IPS DF 6.9 (cell line): ENCODE measurements around the gene KCNG2.

Experiments
- DNase-seq: peaks from one replicate; pipeline ENCODE4 v3.0.0-alpha.2; 2013; ENCODE audit warnings: low read depth, low spot score
- H3K27ac ChIP-seq: one replicate; pipeline ENCODE4 v1.5.1; 2013; ENCODE audit warnings: low read length, control low read depth
- H3K27me3 ChIP-seq: 2 replicates; pipeline ENCODE4 v1.6.1; 2013; ENCODE audit warnings: mild to moderate bottlenecking, low read length; ENCODE audit not compliant: control insufficient read depth, insufficient read depth
- H3K36me3 ChIP-seq: 2 replicates; pipeline ENCODE4 v1.6.1; 2013; ENCODE audit warnings: low read length; ENCODE audit not compliant: control insufficient read depth, insufficient read depth
- H3K4me1 ChIP-seq: 2 replicates; pipeline ENCODE4 v1.6.1; 2013; ENCODE audit warnings: low read length; ENCODE audit not compliant: control insufficient read depth, insufficient read depth
- H3K4me3 ChIP-seq: 2 replicates; pipeline ENCODE4 v1.5.1; 2013; ENCODE audit warnings: mild to moderate bottlenecking, low read length
- H3K9me3 ChIP-seq: 2 replicates; pipeline ENCODE4 v1.6.1; 2013; ENCODE audit warnings: low read length, inconsistent platforms; ENCODE audit not compliant: control insufficient read depth, insufficient read depth
- WGBS: extraction: QIAGEN DNeasy Blood & Tissue Kit; methylation state at CpG from one replicate; pipeline ENCODE4 v1.1.7; 2013; ENCODE audit warnings: mixed read lengths, missing lambda C conversion rate; ENCODE audit not compliant: insufficient read length, insufficient coverage; 5-methylcytosine and 5-hydroxymethylcytosine counted together

The KCNG2 gene

DNA sequence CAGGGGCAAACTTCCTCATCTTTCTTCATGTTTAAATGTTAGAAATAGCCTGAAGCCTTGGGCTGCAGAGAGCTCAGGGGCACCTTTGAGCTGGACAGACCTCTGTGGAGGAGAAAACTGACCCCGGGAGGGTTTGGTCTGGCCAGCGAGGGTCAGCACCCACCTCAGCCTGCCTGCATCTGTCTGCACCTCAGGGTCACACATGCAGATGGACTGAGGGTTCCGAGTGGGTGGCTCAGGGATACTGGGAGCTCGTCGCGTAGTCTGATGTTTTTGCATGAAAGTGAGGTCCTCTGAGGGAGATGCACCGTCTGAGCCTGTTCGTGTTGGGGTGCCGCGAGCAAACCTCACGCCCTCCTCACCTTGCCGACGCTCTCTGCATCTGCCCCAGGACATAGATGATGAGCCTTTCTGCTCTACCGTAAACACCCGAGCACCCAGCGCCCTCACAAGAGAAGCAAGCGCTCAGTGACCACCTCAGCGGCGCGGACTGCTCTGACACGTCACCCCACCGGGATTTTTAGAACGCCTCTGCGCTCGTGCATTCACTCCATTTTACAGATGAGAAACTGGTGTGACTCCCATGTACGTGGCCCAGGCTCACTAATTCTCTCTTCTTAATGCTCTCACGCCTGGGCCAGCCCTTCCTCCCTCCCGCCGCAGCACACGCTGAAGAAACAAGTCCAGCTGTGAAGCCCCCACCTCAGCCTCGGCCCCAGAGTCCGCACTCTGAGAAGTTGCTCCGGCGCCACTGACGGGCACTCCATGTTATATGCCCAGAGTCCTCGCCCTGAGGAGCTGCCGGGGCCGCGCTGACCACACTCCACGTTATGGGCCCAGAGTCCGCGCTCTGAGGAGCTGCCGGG is 9.5 kb downstream of the KCNG2 start:
- Histone ChIP-seq H3K4me1 (no peaks in the 10 kb centered on the region), H3K27me3 (no peaks in the 10 kb centered on the region), H3K9me3 (no peaks in the 10 kb centered on the region), H3K4me3 (no peak overlapping the region), H3K36me3 (no peaks in the 10 kb centered on the region), H3K27ac (no peak overlapping the region)
- no peak for DNase-seq
- no CpG with 5 or more reads among the region's 43 CpGs for WGBS

DNA sequence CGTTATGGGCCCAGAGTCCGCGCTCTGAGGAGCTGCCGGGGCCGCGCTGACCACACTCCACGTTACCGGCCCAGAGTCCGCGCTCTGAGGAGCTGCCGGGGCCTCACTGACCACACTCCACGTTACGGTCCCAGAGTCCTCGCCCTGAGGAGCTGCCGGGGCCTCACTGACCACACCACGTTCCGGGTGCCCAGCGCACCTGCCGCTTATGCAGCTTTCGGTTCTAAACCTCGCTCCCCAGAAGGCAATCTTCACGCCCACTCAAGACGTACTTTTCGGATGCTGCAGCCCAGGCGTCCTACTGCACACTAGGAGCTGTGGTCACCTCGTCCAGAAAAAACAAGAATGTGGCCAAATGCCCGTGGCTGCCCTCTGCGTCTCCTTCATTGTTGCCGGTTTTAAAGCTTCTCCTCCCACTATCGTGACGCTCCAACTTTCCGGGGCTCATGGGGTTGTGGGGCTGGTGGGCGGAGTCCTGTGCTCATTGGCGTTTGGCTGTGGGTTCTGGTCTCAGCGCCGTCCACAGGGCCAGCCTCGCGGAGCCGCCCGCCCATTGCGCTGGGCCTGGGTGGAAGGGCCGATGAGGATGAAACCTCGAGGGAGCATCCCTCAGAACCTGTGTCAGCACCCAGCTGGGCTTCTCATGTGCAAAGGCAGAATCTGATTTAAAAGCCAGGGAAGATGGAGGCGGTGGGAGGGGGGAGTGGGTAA is 11.9 kb downstream of the KCNG2 start:
- H3K27ac ChIP-seq = no peak overlapping the region
- no peaks in the 10 kb centered on the region for H3K4me1 ChIP-seq
- WGBS = no CpG with 5 or more reads among the region's 44 CpGs

DNA sequence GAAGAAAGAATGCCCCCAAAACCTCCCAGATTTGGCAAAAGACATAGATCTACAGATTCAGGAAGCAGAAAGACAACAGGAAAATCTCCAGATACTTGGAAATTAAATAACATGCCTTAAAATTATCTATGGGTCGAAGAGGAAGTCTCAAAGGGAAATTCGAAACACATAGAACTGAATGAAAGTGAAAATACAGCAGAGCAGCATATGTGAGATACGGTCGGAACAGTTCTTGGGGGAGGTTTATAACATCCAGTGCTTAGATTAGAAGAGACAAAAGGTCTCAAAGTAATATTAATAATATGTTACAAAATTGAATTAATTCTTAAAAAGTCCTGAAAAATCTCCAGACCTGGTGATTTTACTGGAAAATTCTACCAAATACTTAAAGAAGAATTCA is 14.3 kb downstream of the KCNG2 start:
- Histone ChIP-seq H3K27me3 (no peaks in the 10 kb centered on the region), H3K9me3 (no peaks in the 10 kb centered on the region), H3K36me3 (no peaks in the 10 kb centered on the region), H3K27ac (no peak overlapping the region), H3K4me1 (no peaks in the 10 kb centered on the region), H3K4me3 (no peak overlapping the region)
- no peak for DNase-seq
- WGBS = no CpG with 5 or more reads among the region's 4 CpGs

More for the DNA sequence above, 11.9 kb downstream of the KCNG2 start:
- DNase-seq = no peak
- Histone ChIP-seq H3K27me3 (no peaks in the 10 kb centered on the region), H3K4me3 (no peak overlapping the region), H3K9me3 (no peaks in the 10 kb centered on the region), H3K36me3 (no peaks in the 10 kb centered on the region)

DNA sequence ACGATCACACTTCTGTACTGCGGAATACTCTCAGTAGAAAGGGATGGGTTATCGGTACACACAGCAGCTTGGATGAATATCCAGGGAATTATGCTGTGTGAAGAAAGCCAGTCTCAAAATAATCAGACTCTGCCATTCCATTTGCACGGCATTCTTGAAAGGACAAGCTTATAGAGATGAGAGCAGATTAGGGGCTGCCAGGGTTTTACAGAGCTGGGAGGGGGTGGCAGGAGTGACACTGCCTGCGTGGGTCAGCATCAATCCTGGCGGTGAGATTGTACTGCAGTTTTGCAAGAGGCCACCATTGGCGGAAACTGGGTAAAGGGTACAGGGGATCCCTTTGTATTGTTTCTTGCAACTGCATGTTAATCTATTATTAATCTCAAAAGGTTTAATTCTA is 16.6 kb downstream of the KCNG2 start:
- Histone ChIP-seq H3K27me3 (no peaks in the 10 kb centered on the region), H3K9me3 (no peaks in the 10 kb centered on the region), H3K4me3 (no peak overlapping the region), H3K36me3 (no peaks in the 10 kb centered on the region), H3K27ac (no peak overlapping the region), H3K4me1 (no peaks in the 10 kb centered on the region; the same call in 1 of the 2 replicates)
- WGBS = no CpG with 5 or more reads among the region's 7 CpGs
- DNase-seq = no peak

DNA sequence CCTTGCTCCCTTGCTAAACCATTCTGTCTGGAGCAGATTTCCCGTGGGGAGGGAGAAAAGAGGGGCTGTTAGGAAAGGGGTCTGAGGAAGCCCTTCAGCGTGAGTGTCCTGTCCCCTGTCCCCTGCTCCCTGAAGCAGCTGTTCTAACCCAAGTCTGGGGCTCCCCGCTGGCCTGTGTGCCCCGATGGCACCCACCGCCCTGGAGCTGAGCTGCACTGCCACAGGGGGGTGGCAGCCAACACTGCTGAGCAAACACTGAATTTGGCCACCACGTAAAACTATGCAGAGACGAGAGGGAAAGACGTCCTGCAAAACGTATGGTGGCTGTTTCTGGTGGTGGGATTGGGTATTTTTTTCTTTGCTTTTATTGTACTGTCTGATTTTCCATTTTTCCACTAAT is 17.9 kb downstream of the KCNG2 start:
- H3K4me3 ChIP-seq = no peak overlapping the region
- H3K27ac ChIP-seq = no peak overlapping the region
- H3K4me1 ChIP-seq = no peaks in the 10 kb centered on the region; the same call in 1 of the 2 replicates
- no peaks in the 10 kb centered on the region for H3K36me3 ChIP-seq
- no peaks in the 10 kb centered on the region for H3K9me3 ChIP-seq
- no CpG with 5 or more reads among the region's 9 CpGs for WGBS
- no peaks in the 10 kb centered on the region for H3K27me3 ChIP-seq
- DNase-seq = no peak

DNA sequence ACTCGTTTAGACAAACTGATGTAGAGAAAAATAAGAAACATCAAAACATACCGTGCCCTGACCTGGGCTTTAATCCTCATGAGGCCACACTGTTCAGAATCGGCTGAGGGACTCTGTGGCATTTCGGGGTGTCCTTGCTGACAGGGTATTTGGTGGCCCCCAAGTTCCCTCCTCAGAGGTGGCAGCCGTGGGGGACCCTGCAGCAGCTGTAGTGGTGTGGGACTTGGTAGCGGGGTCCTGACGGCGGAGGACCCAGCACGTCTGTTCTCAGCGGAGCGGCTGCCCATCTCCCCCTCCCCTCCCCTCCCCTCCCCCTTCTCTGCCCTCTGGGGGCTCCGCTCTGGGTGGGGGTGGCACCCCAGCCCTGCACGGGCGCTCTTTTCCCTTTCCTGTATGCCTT is 18.4 kb downstream of the KCNG2 start:
- DNase-seq = no peak

DNA sequence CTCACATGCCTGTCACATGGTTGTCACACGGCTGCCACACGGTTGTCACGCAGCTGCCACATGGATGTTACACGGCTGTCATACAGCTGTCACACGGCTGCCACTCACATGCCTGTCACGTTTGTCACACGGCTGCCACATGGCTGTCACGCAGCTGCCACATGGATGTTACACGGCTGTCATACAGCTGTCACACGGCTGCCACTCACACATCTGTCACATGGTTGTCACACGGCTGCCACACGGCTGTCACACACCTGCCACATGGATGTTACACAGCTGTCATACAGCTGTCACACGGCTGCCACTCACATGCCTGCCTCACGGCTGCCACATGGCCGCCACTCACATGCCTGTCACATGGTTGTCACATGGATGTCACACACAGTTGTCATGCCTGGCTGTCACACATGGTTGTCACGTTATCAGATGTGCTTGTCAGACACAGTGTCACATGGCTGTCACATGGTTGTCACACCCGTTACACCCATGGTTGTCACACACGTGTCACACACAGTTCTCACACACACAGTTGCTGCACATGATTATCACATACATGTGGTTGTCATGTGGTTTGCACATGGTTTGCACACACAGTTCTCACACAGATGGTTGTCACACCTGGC is 19.4 kb downstream of the KCNG2 start:
- Histone ChIP-seq H3K27me3 (no peaks in the 10 kb centered on the region), H3K9me3 (no peaks in the 10 kb centered on the region), H3K4me3 (no peak overlapping the region), H3K36me3 (no peaks in the 10 kb centered on the region), H3K27ac (no peak overlapping the region), H3K4me1 (no peaks in the 10 kb centered on the region; the same call in 1 of the 2 replicates)
- DNase-seq = no peak
- WGBS = no CpG with 5 or more reads among the region's 18 CpGs

More for the DNA sequence above, 18.4 kb downstream of the KCNG2 start:
- Histone ChIP-seq H3K4me1 (no peaks in the 10 kb centered on the region; the same call in 1 of the 2 replicates), H3K36me3 (no peaks in the 10 kb centered on the region), H3K4me3 (no peak overlapping the region), H3K27me3 (no peaks in the 10 kb centered on the region), H3K9me3 (no peaks in the 10 kb centered on the region), H3K27ac (no peak overlapping the region)
- no CpG with 5 or more reads among the region's 14 CpGs for WGBS

DNA sequence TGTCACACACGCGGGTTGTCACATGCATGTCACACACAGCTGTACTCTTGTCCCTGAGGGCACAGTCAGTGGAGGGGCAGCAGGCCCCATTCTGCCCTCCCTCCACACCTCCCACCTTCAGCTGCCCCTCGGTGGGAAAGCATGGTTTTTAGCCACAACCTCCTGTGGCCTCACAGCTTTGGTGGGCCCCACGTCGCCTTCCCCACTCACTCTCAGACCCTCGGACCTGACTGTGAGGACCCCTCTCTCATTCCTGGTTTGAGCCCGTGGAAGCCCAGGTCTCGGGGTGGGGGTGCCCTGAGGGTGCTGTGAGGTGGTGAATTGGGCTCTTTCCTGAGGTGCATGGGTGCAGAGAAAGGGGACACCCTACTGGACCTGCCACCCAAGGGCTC is 19.9 kb downstream of the KCNG2 start:
- Histone ChIP-seq H3K4me3 (no peak overlapping the region), H3K9me3 (no peaks in the 10 kb centered on the region), H3K27me3 (no peaks in the 10 kb centered on the region), H3K4me1 (no peaks in the 10 kb centered on the region; the same call in 1 of the 2 replicates), H3K36me3 (no peaks in the 10 kb centered on the region), H3K27ac (no peak overlapping the region)
- WGBS = no CpG with 5 or more reads among the region's 8 CpGs
- no peak for DNase-seq

DNA sequence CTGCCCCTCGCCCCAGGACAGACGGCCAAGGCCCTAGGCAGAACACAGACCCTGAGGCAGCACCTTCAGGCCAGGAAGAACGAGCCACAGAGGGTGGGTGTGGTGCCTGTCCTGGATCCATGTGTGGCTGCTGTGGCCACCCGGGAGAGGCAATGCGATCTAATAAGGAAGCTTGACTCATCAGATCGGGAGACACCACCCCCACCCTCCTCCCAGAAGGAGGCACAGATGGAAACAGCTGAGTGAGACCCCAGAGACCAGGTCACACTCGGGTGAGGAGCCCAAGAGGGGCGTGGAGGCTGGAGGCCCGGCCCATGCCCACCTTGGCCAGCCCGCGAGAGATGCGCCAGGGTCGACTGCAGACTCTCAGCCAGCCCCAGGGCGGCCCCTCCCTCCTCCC is 20.3 kb downstream of the KCNG2 start:
- no peak overlapping the region for H3K4me3 ChIP-seq
- H3K27ac ChIP-seq = no peak overlapping the region
- no peaks in the 10 kb centered on the region for H3K36me3 ChIP-seq
- DNase-seq = no peak
- no CpG with 5 or more reads among the region's 14 CpGs for WGBS
- no peaks in the 10 kb centered on the region; the same call in 1 of the 2 replicates for H3K4me1 ChIP-seq
- no peaks in the 10 kb centered on the region for H3K9me3 ChIP-seq
- H3K27me3 ChIP-seq = no peaks in the 10 kb centered on the region

DNA sequence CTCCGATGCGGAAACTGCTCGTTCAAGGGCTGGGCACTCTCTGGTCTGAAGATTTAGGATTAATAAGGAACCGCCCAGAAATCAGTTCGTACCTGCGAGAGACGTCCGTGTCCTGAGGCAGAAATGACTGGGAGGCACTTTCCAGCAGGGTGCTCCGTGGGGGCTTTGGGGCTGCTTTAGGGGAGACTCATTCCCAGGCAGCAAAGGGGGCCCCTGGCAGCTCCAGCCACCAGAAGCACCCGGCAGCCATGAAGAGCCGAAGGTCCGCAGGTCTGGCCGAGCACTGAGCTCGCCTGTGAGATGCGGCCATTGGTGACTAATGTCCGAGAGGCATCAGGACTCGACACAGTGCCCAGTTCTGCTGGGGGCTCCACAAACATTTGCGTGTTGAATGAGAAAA is 20.9 kb downstream of the KCNG2 start:
- no peaks in the 10 kb centered on the region for H3K27me3 ChIP-seq
- H3K4me1 ChIP-seq = no peaks in the 10 kb centered on the region; the same call in 1 of the 2 replicates
- H3K27ac ChIP-seq = no peak overlapping the region
- no peak overlapping the region for H3K4me3 ChIP-seq
- no peaks in the 10 kb centered on the region for H3K9me3 ChIP-seq
- DNase-seq = no peak
- no CpG with 5 or more reads among the region's 18 CpGs for WGBS
- no peaks in the 10 kb centered on the region for H3K36me3 ChIP-seq
